Muscle of leg (tissue), 11 donors: Measurements from ENCODE around the gene TRIM44. TPM values are rescaled to one million over a fixed set of nuclear protein-coding genes. Genes with fewer than 3 reads are reported as not detected.
"Not testable (repeated sequence)": the region's sequence is repeated elsewhere in the genome, so short reads cannot be mapped to it uniquely, and the experiment has no call there.

Experiments
- DNase-seq: peaks from one replicate; pipeline ENCODE4 v3.0.0; 2013
- H3K27ac ChIP-seq: one replicate; pipeline ENCODE4 v1.5.1; 2013; ENCODE audit warnings: mild to moderate bottlenecking, low read length, control low read depth
- H3K27me3 ChIP-seq: one replicate; pipeline ENCODE4 v1.6.1; 2013; ENCODE audit warnings: low read length; ENCODE audit not compliant: control insufficient read depth, insufficient read depth
- H3K36me3 ChIP-seq: one replicate; pipeline ENCODE4 v1.6.1; 2013; ENCODE audit warnings: low read length; ENCODE audit not compliant: control insufficient read depth, insufficient read depth
- H3K4me1 ChIP-seq: one replicate; pipeline ENCODE4 v1.6.1; 2013; ENCODE audit warnings: low read length; ENCODE audit not compliant: control insufficient read depth, insufficient read depth
- H3K4me3 ChIP-seq: one replicate; pipeline ENCODE4 v1.5.1; 2013; ENCODE audit warnings: low read length, control low read depth
- H3K9me3 ChIP-seq: replicated peaks from 2 replicates; pipeline ENCODE4 v1.6.1; 2013; ENCODE audit warnings: low read depth, low read length; ENCODE audit not compliant: control insufficient read depth
- WGBS: methylation state at CpG from one replicate; pipeline ENCODE4 v1.1.5; 2013; ENCODE audit warnings: missing lambda C conversion rate; ENCODE audit not compliant: insufficient coverage; 5-methylcytosine and 5-hydroxymethylcytosine counted together
- polyA plus RNA-seq, 8 donors: library from polyadenylated mRNA; unstranded; fragments of 120-200 nt; gene quantifications; one replicate each; pipeline versions ENCODE4 v1.2.1 to v1.2.3, GENCODE V29; 2013; ENCODE audit warnings: inconsistent platforms in 1 of 8, low replicate concordance in 1 of 8; ENCODE audit not compliant: insufficient read length in 8 of 8, insufficient read depth in 1 of 8
- total RNA-seq: library from RNA; stranded (reverse); fragments of 120-200 nt; gene quantifications from one replicate; pipeline ENCODE4 v1.2.4, GENCODE V29; 2013

Gene TRIM44
- total and polyA plus RNA-seq, 9 donors: 20.0 to 50.2 (median 37.3) TPM

- no peak overlapping the region for H3K27ac ChIP-seq
- no peak overlapping the region for H3K4me3 ChIP-seq
- no peak for DNase-seq
- no peaks in the 10 kb centered on the region for H3K9me3 ChIP-seq
- peaks cover 13% of the 10 kb centered on the region for H3K4me1 ChIP-seq
- WGBS: no CpG with 5 or more reads among the region's 1 CpG
- H3K27me3 ChIP-seq: no peaks in the 10 kb centered on the region
- no peaks in the 10 kb centered on the region for H3K36me3 ChIP-seq
Measured at GRCh38 chr11:35825386-35825785, 162.8 kb downstream of the TRIM44 start.

GRCh38 chr11:35826006-35826405, 163.4 kb downstream of the TRIM44 start:
- H3K36me3 ChIP-seq: no peaks in the 10 kb centered on the region
- 84% methylated on average over 5 of the region's 5 CpGs for WGBS
- DNase-seq: no peak
- H3K27ac ChIP-seq: no peak overlapping the region
- H3K4me3 ChIP-seq: no peak overlapping the region
- H3K27me3 ChIP-seq: no peaks in the 10 kb centered on the region
- no peaks in the 10 kb centered on the region for H3K9me3 ChIP-seq
- H3K4me1 ChIP-seq: peaks cover 13% of the 10 kb centered on the region

GRCh38 chr11:35826949-35827348, 164.4 kb downstream of the TRIM44 start:
- 63% methylated on average over 3 of the region's 4 CpGs for WGBS
- peaks cover 8% of the 10 kb centered on the region for H3K4me1 ChIP-seq
- no peaks in the 10 kb centered on the region for H3K27me3 ChIP-seq
- no peak overlapping the region for H3K4me3 ChIP-seq
- no peaks in the 10 kb centered on the region for H3K36me3 ChIP-seq
- H3K27ac ChIP-seq: no peak overlapping the region
- H3K9me3 ChIP-seq: no peaks in the 10 kb centered on the region
- DNase-seq: no peak

GRCh38 chr11:35836205-35836604, 173.6 kb downstream of the TRIM44 start:
- no CpG with 5 or more reads among the region's 4 CpGs for WGBS
- DNase-seq: no peak

GRCh38 chr11:35838071-35838470, 175.5 kb downstream of the TRIM44 start:
- Histone ChIP-seq H3K4me1 (no peaks in the 10 kb centered on the region), H3K36me3 (no peaks in the 10 kb centered on the region), H3K9me3 (no peaks in the 10 kb centered on the region), H3K27me3 (no peaks in the 10 kb centered on the region), H3K27ac (no peak overlapping the region), H3K4me3 (no peak overlapping the region)
- 6% methylated on average over 2 of the region's 3 CpGs for WGBS
- DNase-seq: no peak

More at GRCh38 chr11:35836205-35836604, 173.6 kb downstream of the TRIM44 start:
- Histone ChIP-seq H3K9me3 (peaks cover 2% of the 10 kb centered on the region), H3K27me3 (no peaks in the 10 kb centered on the region), H3K4me1 (no peaks in the 10 kb centered on the region), H3K27ac (no peak overlapping the region), H3K36me3 (no peaks in the 10 kb centered on the region), H3K4me3 (no peak overlapping the region)

GRCh38 chr11:35838697-35839367, 176.3 kb downstream of the TRIM44 start:
- not testable (repeated sequence) for H3K27ac ChIP-seq, H3K27me3 ChIP-seq, H3K4me1 ChIP-seq, H3K9me3 ChIP-seq, DNase-seq, H3K4me3 ChIP-seq, H3K36me3 ChIP-seq
- 93% methylated on average over 5 of the region's 10 CpGs for WGBS

- DNase-seq: no peak
- no CpG with 5 or more reads among the region's 4 CpGs for WGBS
Measured at GRCh38 chr11:35839368-35840161, 177.0 kb downstream of the TRIM44 start.

GRCh38 chr11:35841733-35842132, 179.2 kb downstream of the TRIM44 start:
- Histone ChIP-seq H3K27ac (no peak overlapping the region), H3K27me3 (no peaks in the 10 kb centered on the region), H3K4me1 (no peaks in the 10 kb centered on the region), H3K4me3 (no peak overlapping the region), H3K36me3 (no peaks in the 10 kb centered on the region), H3K9me3 (no peaks in the 10 kb centered on the region)
- DNase-seq: no peak
- 80% methylated on average over 1 of the region's 3 CpGs for WGBS

More at GRCh38 chr11:35839368-35840161, 177.0 kb downstream of the TRIM44 start:
- no peaks in the 10 kb centered on the region for H3K4me1 ChIP-seq
- H3K9me3 ChIP-seq: no peaks in the 10 kb centered on the region
- H3K27ac ChIP-seq: no peak overlapping the region
- H3K27me3 ChIP-seq: no peaks in the 10 kb centered on the region
- no peak overlapping the region for H3K4me3 ChIP-seq
- H3K36me3 ChIP-seq: no peaks in the 10 kb centered on the region

- H3K4me1 ChIP-seq: no peaks in the 10 kb centered on the region
- no peak for DNase-seq
- no CpG with 5 or more reads among the region's 1 CpG for WGBS
- H3K27me3 ChIP-seq: no peaks in the 10 kb centered on the region
- no peak overlapping the region for H3K4me3 ChIP-seq
- H3K36me3 ChIP-seq: no peaks in the 10 kb centered on the region
- no peaks in the 10 kb centered on the region for H3K9me3 ChIP-seq
- H3K27ac ChIP-seq: no peak overlapping the region
Measured at GRCh38 chr11:35842958-35843357, 180.4 kb downstream of the TRIM44 start.

GRCh38 chr11:35844579-35844978, 182.0 kb downstream of the TRIM44 start:
- H3K4me3 ChIP-seq: no peak overlapping the region
- no peaks in the 10 kb centered on the region for H3K27me3 ChIP-seq
- no peak overlapping the region for H3K27ac ChIP-seq
- H3K4me1 ChIP-seq: no peaks in the 10 kb centered on the region
- no peaks in the 10 kb centered on the region for H3K36me3 ChIP-seq
- no CpG with 5 or more reads among the region's 4 CpGs for WGBS
- H3K9me3 ChIP-seq: no peaks in the 10 kb centered on the region
- DNase-seq: no peak
